ENCODE results near the gene NF2. TPM values are rescaled to one million over a fixed set of nuclear protein-coding genes. Genes with fewer than 3 reads are reported as not detected.

The NF2 gene
- polyA plus RNA-seq, 3 donors: 7.7 to 15.5 (median 8.4) TPM

- Histone ChIP-seq H2AFZ (ENCODE audit: insufficient read depth, low read depth, low read length, poor library complexity, severe bottlenecking) (no peak overlapping the region), H3K27ac (ENCODE audit: low read depth in 1 of 2, low read length in 2 of 2) (no peak overlapping the region), H3K36me3 (replicated peaks in 1 of 2; ENCODE audit: control insufficient read depth in 1 of 2, insufficient read depth in 2 of 2, low read length in 2 of 2) (peaks cover 11 to 31% of the 10 kb centered on the region in 2 donors), H3K79me2 (ENCODE audit: insufficient read depth, low read length) (no peaks in the 10 kb centered on the region), H3K4me1 (ENCODE audit: control insufficient read depth in 1 of 2, insufficient read depth in 2 of 2, low read length in 2 of 2) (no peaks in the 10 kb centered on the region), H3K9me3 (replicated peaks in 1 of 2; ENCODE audit: control insufficient read depth in 1 of 2, insufficient read depth in 1 of 2, low read length in 2 of 2) (no peaks in the 10 kb centered on the region), H3K4me3 (replicated peaks in 1 of 3; ENCODE audit: low read depth in 2 of 3, low read length in 3 of 3) (no peak overlapping the region), H3K9ac (ENCODE audit: insufficient read depth, low read length, poor library complexity, severe bottlenecking) (no peak overlapping the region), H3K27me3 (ENCODE audit: control insufficient read depth in 2 of 2, insufficient read depth in 2 of 2, low read length in 2 of 2) (no peaks in the 10 kb centered on the region), H3K4me2 (replicated peaks; ENCODE audit: extremely low read depth, low read length, poor library complexity, severe bottlenecking) (no peak overlapping the region), H4K20me1 (ENCODE audit: insufficient read depth, low read length) (no peaks in the 10 kb centered on the region)
- no peak overlapping the region for H3K27ac Mint-ChIP-seq
- WGBS (ENCODE audit: insufficient coverage): 93% methylated on average over 14 of the region's 18 CpGs
- TF ChIP-seq CTCF (IDR thresholded peaks at IDR 0.05): no peak
- peaks cover 7% of the 10 kb centered on the region for H3K4me1 Mint-ChIP-seq
- intact Hi-C loops (cut with micrococcal nuclease): no loop called here
- peaks cover 2 to 11% (median 5%) of the 10 kb centered on the region in 3 donors for H3K27me3 Mint-ChIP-seq (ENCODE audit: low read depth in 3 of 3)
- no peak overlapping the region for H3K4me3 Mint-ChIP-seq
- no peaks in the 10 kb centered on the region for H3K9me3 Mint-ChIP-seq
- no peak for DNase-seq
- H3K36me3 Mint-ChIP-seq: peaks cover 34 to 41% of the 10 kb centered on the region in 2 donors
Observed at GRCh38 chr22:29731058-29731850, 127.8 kb downstream of the NF2 start.

GRCh38 chr22:29732883-29733282 lies 129.4 kb downstream of the NF2 start:
- peaks cover 43 to 54% of the 10 kb centered on the region in 2 donors for H3K36me3 Mint-ChIP-seq
- Histone ChIP-seq H3K79me2 (ENCODE audit: insufficient read depth, low read length) (no peaks in the 10 kb centered on the region), H3K4me3 (replicated peaks in 1 of 3; ENCODE audit: low read depth in 2 of 3, low read length in 3 of 3) (no peak overlapping the region), H4K20me1 (ENCODE audit: insufficient read depth, low read length) (no peaks in the 10 kb centered on the region), H2AFZ (ENCODE audit: insufficient read depth, low read depth, low read length, poor library complexity, severe bottlenecking) (no peak overlapping the region), H3K27me3 (ENCODE audit: control insufficient read depth in 2 of 2, insufficient read depth in 2 of 2, low read length in 2 of 2) (no peaks in the 10 kb centered on the region), H3K4me2 (replicated peaks; ENCODE audit: extremely low read depth, low read length, poor library complexity, severe bottlenecking) (no peak overlapping the region), H3K4me1 (ENCODE audit: control insufficient read depth in 1 of 2, insufficient read depth in 2 of 2, low read length in 2 of 2) (no peaks in the 10 kb centered on the region), H3K9me3 (replicated peaks in 1 of 2; ENCODE audit: control insufficient read depth in 1 of 2, insufficient read depth in 1 of 2, low read length in 2 of 2) (no peaks in the 10 kb centered on the region), H3K9ac (ENCODE audit: insufficient read depth, low read length, poor library complexity, severe bottlenecking) (no peak overlapping the region), H3K27ac (ENCODE audit: low read depth in 1 of 2, low read length in 2 of 2) (no peak overlapping the region), H3K36me3 (replicated peaks in 1 of 2; ENCODE audit: control insufficient read depth in 1 of 2, insufficient read depth in 2 of 2, low read length in 2 of 2) (peaks cover 11 to 35% of the 10 kb centered on the region in 2 donors)
- DNase-seq: no peak
- H3K4me1 Mint-ChIP-seq: peaks cover 4% of the 10 kb centered on the region
- intact Hi-C loops (cut with micrococcal nuclease): no loop called here
- H3K27me3 Mint-ChIP-seq (ENCODE audit: low read depth in 3 of 3): peaks cover 1 to 7% (median 5%) of the 10 kb centered on the region in 3 donors
- TF ChIP-seq CTCF (IDR thresholded peaks at IDR 0.05): no peak
- H3K4me3 Mint-ChIP-seq: no peak overlapping the region
- no peak overlapping the region for H3K27ac Mint-ChIP-seq
- H3K9me3 Mint-ChIP-seq: peaks cover 0 to 2% (median 0%) of the 10 kb centered on the region in 7 donors
- WGBS (ENCODE audit: insufficient coverage): 87% methylated on average over 2 of the region's 6 CpGs
